GM19099 (cell line): ENCODE results near the gene KCNK2.

Experiments used
- POLR2A ChIP-seq: IDR thresholded peaks from 3 replicates; pipeline ENCODE4 v1.6.1; 2011; ENCODE audit warnings: low read depth; ENCODE audit not compliant: insufficient read length; ENCODE audit errors: extremely low read depth

Gene KCNK2

GRCh38 chr1:215119719-215120365, 37.3 kb downstream of the KCNK2 start:
- no peak for TF ChIP-seq POLR2A

GRCh38 chr1:215128504-215128903, 46.0 kb downstream of the KCNK2 start:
- TF ChIP-seq POLR2A = no peak

- no peak for TF ChIP-seq POLR2A
Observed at GRCh38 chr1:215131291-215131690, 48.8 kb downstream of the KCNK2 start.

GRCh38 chr1:215132156-215132555, 49.6 kb downstream of the KCNK2 start:
- no peak for TF ChIP-seq POLR2A

DNA sequence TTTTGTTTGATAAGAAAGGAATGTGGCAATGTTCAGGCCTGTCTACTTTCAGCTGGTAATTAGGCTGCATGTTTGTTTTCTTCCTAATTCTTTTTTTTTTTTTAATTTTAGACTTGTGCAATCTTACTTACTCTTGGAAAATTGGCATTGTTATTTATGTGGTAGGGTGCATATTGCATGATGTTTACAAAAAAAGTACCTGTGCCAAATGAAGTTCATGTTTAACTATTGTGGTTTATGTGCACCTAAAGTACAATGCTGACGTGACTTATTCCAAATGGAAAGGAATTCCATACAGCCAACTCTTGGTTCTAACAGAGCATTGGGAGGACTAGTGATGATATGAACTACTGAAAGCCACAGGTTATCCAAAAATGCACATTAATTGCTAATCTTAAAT, 51.0 kb downstream of the KCNK2 start:
- no peak for TF ChIP-seq POLR2A

DNA sequence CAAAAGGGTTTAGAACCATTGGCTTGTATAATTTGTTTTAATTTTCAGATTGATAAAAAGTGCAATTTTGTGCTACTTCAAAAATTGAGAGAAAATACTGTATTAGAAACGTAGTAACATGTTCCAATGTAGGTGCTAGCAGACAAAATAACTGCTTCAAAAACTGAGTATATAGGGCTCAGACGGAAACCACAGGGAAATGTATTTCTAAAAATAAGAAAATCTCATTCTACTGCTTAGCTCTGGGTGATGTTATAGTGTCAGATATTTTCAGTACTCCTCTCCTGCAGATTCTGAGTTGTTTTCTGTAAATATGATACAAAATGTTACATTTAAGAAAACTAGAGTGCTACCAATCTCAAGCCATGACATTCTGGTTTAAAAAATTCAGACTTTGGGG, 55.4 kb downstream of the KCNK2 start:
- no peak for TF ChIP-seq POLR2A

DNA sequence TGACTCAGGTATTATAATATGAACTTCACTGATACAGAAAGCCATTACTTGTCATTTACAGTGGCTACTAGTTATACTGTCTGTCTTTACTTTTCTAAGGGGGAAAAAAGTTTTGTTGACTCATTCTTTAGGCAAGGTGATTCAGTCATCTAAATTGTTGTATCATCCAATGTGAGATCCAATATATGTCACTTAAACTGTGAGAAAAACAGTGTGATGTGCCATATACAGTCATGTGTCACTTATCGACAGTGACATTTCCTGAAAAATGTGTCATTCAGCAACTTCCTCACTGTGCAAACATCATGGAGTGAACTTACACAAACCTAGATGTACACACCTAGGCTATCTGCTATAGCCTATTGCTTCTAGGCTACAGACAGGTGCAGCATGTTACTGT, 57.6 kb downstream of the KCNK2 start:
- TF ChIP-seq POLR2A = no peak

- TF ChIP-seq POLR2A = no peak
Observed at GRCh38 chr1:215141460-215141859, 58.9 kb downstream of the KCNK2 start.

DNA sequence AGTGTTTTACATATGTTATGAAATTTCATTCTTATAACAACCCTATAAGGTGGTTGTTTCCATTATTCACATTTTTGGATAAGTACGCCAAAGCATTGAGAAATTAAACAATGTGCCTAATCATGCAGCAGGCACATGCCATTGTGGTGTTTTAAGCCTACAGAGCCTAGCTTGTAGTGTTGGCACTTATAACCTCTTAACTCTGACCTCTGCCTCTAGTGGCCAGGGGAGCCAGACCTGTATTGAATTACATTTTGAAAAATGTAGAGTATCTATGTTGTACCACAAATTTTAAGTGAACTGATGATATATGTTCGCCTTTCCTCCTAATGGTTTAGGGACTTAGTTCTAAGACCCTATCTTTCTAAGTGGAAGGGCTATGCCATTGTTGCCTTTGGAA, 61.0 kb downstream of the KCNK2 start:
- TF ChIP-seq POLR2A = no peak

GRCh38 chr1:215146240-215146975, 63.9 kb downstream of the KCNK2 start:
- no peak for TF ChIP-seq POLR2A

GRCh38 chr1:215147024-215147423, 64.5 kb downstream of the KCNK2 start:
- no peak for TF ChIP-seq POLR2A

- no peak for TF ChIP-seq POLR2A
Observed at GRCh38 chr1:215151841-215152549, 69.5 kb downstream of the KCNK2 start.

GRCh38 chr1:215156232-215156631, 73.7 kb downstream of the KCNK2 start:
- TF ChIP-seq POLR2A = no peak

GRCh38 chr1:215160351-215160750, 77.8 kb downstream of the KCNK2 start:
- TF ChIP-seq POLR2A = no peak

GRCh38 chr1:215166886-215167285, 84.3 kb downstream of the KCNK2 start:
- TF ChIP-seq POLR2A = no peak

- TF ChIP-seq POLR2A = no peak
Observed at GRCh38 chr1:215181518-215181917, 99.0 kb downstream of the KCNK2 start.
